Left renal pelvis (tissue), 4 donors: ENCODE results near the gene WDPCP. TPM values are rescaled to one million over a fixed set of nuclear protein-coding genes. Genes with fewer than 3 reads are reported as not detected.
"Not testable (repeated sequence)": the region's sequence is repeated elsewhere in the genome, so short reads cannot be mapped to it uniquely, and the experiment has no call there.

Source experiments
- DNase-seq, 4 donors: peaks; one replicate each; pipeline ENCODE4 v3.0.0-alpha.2; 2013; ENCODE audit warnings: low read depth in 4 of 4, low spot score in 3 of 4
- polyA plus RNA-seq, 4 donors: library from polyadenylated mRNA; unstranded; fragments of 120-200 nt; gene quantifications; one replicate each; pipeline ENCODE4 v1.2.1, GENCODE V29; 2013; ENCODE audit not compliant: insufficient read length in 4 of 4

The WDPCP gene
- polyA plus RNA-seq, 4 donors = 11.1 to 14.3 (median 13.6) TPM

GRCh38 chr2:63465633-63466032 is 122.6 kb downstream of the WDPCP start:
- DNase-seq = no peak

- no peak for DNase-seq
Measured at GRCh38 chr2:63463142-63463541, 125.1 kb downstream of the WDPCP start.

GRCh38 chr2:63446658-63447057 is 141.6 kb downstream of the WDPCP start:
- no peak for DNase-seq

- no peak for DNase-seq
Measured at GRCh38 chr2:63444565-63445288, 143.6 kb downstream of the WDPCP start.

- DNase-seq = no peak
Measured at GRCh38 chr2:63440612-63441011, 147.7 kb downstream of the WDPCP start.

GRCh38 chr2:63438181-63438580 is 150.1 kb downstream of the WDPCP start:
- no peak for DNase-seq

- no peak for DNase-seq
Measured at GRCh38 chr2:63436488-63436887, 151.8 kb downstream of the WDPCP start.

GRCh38 chr2:63435070-63435469 is 153.2 kb downstream of the WDPCP start:
- DNase-seq = no peak

- no peak for DNase-seq
Measured at GRCh38 chr2:63434024-63435001, 154.0 kb downstream of the WDPCP start.

GRCh38 chr2:63432373-63432772 is 155.9 kb downstream of the WDPCP start:
- no peak for DNase-seq

GRCh38 chr2:63425606-63426005 is 162.7 kb downstream of the WDPCP start:
- DNase-seq = no peak

- DNase-seq = no peak
Measured at GRCh38 chr2:63425079-63425416, 163.2 kb downstream of the WDPCP start.

- DNase-seq = no peak
Measured at GRCh38 chr2:63424329-63425078, 163.8 kb downstream of the WDPCP start.

- no peak for DNase-seq
Measured at GRCh38 chr2:63422556-63422955, 165.7 kb downstream of the WDPCP start.

GRCh38 chr2:63408530-63408929 is 179.7 kb downstream of the WDPCP start:
- no peak for DNase-seq

GRCh38 chr2:63406641-63407040 is 181.6 kb downstream of the WDPCP start:
- no peak for DNase-seq

GRCh38 chr2:63403820-63404219 is 184.5 kb downstream of the WDPCP start:
- no peak for DNase-seq

- DNase-seq = not testable (repeated sequence)
Measured at GRCh38 chr2:63402889-63403288, 185.4 kb downstream of the WDPCP start.

- no peak for DNase-seq
Measured at GRCh38 chr2:63399156-63399555, 189.1 kb downstream of the WDPCP start.

GRCh38 chr2:63379451-63379850 is 208.8 kb downstream of the WDPCP start:
- DNase-seq = no peak

- DNase-seq = no peak
Measured at GRCh38 chr2:63378589-63378988, 209.7 kb downstream of the WDPCP start.
